ENCODE measurements around the gene MBP.

GRCh38 chr18:77072566-77072965 lies 60.0 kb downstream of the MBP start:
- TF ChIP-seq POLR2A (IDR thresholded peaks at IDR 0.05; ENCODE audit: low read depth, low read length) (no peak), POLR2AphosphoS5 (IDR thresholded peaks at IDR 0.05; ENCODE audit: low read depth, low read length) (no peak), TAF1 (IDR thresholded peaks at IDR 0.05; ENCODE audit: low read depth, low read length) (no peak)

Data from GM12891 (cell line).